ENCODE results near the gene ABCC4.

The ABCC4 gene, protein sequence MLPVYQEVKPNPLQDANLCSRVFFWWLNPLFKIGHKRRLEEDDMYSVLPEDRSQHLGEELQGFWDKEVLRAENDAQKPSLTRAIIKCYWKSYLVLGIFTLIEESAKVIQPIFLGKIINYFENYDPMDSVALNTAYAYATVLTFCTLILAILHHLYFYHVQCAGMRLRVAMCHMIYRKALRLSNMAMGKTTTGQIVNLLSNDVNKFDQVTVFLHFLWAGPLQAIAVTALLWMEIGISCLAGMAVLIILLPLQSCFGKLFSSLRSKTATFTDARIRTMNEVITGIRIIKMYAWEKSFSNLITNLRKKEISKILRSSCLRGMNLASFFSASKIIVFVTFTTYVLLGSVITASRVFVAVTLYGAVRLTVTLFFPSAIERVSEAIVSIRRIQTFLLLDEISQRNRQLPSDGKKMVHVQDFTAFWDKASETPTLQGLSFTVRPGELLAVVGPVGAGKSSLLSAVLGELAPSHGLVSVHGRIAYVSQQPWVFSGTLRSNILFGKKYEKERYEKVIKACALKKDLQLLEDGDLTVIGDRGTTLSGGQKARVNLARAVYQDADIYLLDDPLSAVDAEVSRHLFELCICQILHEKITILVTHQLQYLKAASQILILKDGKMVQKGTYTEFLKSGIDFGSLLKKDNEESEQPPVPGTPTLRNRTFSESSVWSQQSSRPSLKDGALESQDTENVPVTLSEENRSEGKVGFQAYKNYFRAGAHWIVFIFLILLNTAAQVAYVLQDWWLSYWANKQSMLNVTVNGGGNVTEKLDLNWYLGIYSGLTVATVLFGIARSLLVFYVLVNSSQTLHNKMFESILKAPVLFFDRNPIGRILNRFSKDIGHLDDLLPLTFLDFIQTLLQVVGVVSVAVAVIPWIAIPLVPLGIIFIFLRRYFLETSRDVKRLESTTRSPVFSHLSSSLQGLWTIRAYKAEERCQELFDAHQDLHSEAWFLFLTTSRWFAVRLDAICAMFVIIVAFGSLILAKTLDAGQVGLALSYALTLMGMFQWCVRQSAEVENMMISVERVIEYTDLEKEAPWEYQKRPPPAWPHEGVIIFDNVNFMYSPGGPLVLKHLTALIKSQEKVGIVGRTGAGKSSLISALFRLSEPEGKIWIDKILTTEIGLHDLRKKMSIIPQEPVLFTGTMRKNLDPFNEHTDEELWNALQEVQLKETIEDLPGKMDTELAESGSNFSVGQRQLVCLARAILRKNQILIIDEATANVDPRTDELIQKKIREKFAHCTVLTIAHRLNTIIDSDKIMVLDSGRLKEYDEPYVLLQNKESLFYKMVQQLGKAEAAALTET (N-terminal part only)

GRCh38 chr13:95301183-95301967 is at the start of gene ABCC4:
Gene ABCC4 (minus strand): TSS chr13:95301451. CDS start chr13:95301314, 137 bp downstream.
- DNase-seq = peak; percentile 44

DNA sequence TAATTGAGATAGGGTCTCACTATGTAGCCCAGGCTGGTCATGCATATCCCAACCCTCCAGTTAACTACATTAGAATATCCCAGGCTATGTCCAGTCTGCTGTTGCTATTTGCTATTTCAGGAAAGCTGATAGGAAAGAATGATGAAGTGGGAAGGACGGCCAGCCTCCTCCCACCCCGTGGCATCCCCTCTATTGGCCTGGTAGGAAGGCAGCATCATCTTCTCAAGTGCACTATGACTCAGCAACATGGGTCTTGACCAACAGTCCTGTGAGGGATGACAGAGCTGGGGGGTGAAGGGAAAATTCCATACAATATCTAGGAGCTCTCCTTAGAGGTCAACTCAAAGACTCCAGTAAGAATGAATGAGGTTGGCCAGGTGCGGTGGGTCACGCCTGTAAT is 48.0 kb upstream of the ABCC4 start:
- DNase-seq = no peak

DNA sequence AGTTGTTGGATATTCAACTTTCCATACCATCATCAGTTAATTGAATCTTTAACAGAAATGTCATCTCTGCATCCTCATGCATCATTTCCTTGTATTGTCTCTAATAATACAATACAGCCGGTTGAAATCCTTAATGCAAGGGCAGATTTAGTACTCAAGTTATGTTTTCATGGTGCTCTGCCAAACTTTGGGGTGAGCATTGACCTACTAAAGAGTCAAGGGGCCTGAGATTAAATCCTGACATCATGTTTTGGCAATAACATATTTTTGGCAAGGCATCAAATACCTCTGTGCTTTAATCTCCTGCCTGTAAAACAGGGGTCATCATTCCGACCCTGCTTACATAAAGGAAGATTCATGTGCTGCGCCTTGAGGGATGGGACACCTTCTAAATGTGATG is 42.7 kb upstream of the ABCC4 start:
- DNase-seq = no peak

GRCh38 chr13:95341441-95341840 is 40.2 kb upstream of the ABCC4 start:
- DNase-seq = no peak

DNA sequence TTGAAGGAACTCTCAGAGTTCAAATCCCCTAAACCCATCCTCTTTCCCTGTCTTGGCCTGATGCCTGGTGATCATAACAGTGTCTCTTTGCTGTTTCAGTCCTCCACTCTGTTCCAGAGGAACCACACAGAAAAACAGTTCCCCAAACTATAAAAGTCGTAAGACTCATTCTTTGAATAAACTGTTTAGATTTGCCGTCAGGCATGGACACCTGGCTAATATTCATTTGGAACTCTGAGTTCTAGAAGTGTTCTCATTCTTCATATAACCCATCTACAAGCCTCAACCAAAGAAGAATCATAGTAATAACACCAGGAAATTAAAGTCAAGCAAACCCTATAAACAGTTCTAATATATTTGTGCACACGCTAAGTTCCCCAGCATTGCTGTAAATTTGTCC is 37.7 kb upstream of the ABCC4 start:
- no peak for DNase-seq

DNA sequence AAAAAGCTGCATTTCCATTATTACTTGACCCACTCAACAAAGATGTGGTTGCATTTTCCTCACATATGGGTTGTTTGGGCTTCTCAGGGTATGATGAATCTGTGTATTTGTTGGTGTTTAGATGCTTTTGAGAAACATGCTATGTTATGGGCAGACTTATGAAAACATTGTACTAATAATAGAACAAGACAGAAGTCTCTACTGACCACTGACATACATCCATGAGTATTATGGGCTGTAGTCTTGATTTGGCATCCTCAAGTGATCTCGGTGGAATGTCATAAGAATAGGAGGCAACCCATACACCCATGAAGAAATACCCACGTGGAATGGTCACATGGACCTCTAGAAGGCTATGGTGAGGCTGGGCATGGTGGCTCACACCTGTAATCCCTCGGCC is 36.3 kb upstream of the ABCC4 start:
- DNase-seq = no peak

DNA sequence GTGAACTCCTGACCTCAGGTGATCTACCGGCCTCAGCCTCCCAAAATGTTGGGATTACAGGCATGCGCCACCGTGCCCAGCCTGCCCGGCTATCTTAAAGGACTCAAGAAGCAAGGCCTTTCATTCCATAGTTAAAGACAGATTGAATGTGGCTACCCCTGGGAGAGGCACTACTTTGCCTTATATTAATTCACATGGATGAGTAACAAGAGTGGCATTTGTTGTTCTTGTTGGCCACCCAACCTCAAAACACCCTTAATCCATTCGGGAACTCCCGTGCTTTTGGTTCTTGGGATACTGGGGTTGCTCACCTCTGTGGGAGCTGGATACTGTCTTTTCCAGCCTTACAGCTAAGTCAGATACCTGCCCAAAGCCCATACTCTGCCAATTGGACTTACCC is 34.4 kb upstream of the ABCC4 start:
- DNase-seq = no peak

DNA sequence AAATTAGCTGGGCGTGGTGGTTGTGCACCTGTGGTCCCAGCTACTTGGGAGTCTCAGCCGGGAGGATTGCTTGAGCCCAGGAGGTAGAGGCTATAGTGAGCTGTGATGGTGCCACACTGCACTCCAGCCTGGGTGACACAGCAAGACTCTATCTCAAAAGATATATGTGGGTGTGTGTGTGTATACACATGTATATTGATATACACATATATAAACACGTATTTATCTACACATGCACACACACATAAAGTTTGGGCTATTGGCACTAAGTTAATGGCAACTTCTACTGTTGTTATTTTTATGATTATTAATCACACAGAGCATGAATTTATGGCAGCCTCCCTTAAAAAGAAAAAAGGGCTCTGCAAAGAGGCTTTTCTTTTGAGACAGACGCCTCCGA is 27.1 kb upstream of the ABCC4 start:
- no peak for DNase-seq

- no peak for DNase-seq
Observed at GRCh38 chr13:95327190-95327589, 25.9 kb upstream of the ABCC4 start.

DNA sequence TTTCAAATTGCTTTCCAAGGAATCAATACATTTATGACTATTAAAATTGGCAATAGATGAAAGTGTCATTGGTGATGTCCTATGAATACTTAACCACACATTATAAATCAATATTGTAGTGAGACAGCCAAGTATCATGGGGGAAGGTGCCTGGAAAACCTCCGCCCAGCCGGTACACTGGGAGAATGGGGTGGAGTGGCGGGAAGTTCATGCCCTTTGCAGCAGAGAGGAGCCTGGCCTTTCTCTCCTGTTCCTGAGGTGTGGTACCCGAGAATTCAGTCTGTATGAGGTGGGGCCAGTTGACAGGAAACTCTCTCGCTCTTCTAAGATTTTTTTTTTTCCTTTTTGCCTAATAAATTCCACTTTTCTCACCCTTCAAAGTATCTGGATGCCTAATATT is 25.4 kb upstream of the ABCC4 start:
- no peak for DNase-seq

DNA sequence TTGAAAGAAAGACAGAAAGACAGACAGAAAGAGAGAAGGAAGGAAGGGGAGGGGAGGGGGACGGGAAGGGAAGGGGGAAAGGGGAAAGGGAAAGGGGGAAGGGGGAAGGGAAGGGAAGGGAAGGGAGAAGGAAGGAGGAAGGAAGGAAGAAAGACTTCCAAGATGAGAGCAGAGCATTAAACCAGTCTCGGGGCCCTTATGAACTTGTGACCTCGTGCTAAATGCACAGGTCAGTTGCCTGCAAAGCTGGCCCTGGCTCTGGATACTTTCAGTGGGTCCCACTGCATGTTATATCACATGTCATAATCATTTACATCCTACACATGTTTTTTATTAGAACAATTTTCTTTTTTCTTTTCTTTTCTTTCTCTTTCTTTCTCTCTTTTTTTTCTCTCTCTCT is 24.2 kb upstream of the ABCC4 start:
- no peak for DNase-seq

DNA sequence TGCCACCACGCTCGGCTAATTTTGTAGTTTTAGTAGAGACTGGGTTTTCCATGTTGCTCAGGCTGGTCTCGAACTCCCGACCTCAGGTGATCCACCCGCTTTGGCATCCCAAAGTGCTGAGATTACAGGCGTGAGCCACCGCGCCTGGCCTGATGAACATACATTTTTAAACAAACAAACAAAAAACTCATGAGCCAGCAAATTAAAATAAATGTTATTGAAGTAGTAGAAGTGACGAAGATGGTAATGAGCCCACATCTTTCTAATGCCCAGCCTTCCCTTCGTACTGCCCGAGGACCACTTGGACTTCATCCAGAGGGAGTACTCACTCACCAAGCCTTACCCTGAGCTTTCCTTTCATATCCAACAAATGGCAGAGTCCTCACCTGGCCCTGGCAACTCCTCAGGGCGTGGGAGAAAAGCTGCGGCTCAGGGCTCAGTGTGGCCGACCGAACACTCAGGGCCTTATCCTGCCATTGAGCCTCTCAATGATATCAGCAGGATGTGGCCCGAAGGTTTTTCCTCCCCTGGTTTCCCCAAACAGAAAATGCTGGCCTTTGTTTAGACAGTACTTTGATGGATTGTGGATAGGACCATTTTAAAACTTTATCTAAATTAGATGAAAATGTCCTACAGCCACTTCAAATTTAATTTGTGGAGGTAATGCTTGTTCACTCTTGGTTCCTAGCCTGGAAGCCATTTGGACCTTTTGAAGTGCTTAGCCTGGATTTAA is 22.8 kb upstream of the ABCC4 start:
- no peak for DNase-seq

GRCh38 chr13:95319551-95320274 is 18.5 kb upstream of the ABCC4 start:
- DNase-seq = no peak

- DNase-seq = no peak
Observed at GRCh38 chr13:95317039-95317989, 16.1 kb upstream of the ABCC4 start.

- no peak for DNase-seq
Observed at GRCh38 chr13:95315752-95316151, 14.5 kb upstream of the ABCC4 start.

DNA sequence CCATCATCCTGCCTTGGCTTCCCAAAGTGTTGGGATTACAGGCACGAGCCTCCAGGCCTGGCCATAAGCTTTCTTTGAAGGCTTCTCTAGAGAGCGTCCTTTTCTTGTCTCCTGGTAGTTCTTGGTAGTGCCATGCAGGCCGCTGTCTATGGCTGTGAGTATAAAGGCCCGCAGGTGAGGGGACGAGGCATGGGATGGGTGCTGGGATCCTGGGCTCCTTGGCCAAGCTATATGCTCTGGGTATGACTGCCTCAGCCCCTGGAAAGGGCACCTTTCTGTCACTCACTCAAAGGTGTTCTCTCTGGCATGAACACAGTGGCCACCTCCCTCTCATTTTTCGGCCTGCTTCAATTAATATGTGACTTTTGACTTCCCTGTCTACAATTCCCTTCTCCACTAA is 6.3 kb upstream of the ABCC4 start:
- no peak for DNase-seq

GRCh38 chr13:95304453-95304852 is 3.2 kb upstream of the ABCC4 start:
- DNase-seq = no peak

GRCh38 chr13:95301968-95302393 is 730 bp upstream of the ABCC4 start:
- no peak for DNase-seq

DNA sequence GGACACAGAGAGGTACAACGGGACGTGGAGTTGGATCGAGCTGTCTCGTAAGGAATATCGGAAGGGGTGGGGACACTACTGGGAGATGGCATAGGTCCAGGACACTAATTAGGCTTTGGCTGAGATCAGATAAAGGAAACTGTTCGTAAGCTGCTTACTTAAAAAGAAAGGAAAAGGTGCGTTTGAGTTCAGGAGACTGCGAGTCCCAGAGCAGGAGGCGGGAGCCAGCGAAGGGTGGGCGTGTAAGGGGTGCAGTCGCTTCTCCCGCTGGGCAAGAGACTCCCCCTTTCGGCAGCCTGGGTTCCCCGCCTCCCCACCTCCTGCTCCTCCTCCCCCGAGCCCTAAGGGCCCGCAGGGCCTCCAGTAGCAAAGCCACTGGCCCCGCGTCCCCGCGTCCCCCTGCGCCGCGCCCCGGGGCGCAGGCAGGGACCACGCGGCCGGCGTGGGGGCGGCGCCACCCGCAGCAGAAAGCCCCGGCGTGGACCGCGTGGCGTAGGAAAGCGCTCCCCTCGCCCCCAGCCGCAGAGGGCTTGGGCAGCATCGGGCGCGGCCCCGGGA is 547 bp downstream of the ABCC4 start:
- peak; percentile 11 for DNase-seq
